ENCODE results near the gene SHMT1. TPM values are rescaled to one million over a fixed set of nuclear protein-coding genes. Genes with fewer than 3 reads are reported as not detected.
A peak's percentile ranks its signal among the peaks of the same experiment; 100 is the strongest.

The SHMT1 gene
- total and polyA plus RNA-seq, 2 experiments from 2014 or later, result 30.4 to 36.2 TPM

DNA sequence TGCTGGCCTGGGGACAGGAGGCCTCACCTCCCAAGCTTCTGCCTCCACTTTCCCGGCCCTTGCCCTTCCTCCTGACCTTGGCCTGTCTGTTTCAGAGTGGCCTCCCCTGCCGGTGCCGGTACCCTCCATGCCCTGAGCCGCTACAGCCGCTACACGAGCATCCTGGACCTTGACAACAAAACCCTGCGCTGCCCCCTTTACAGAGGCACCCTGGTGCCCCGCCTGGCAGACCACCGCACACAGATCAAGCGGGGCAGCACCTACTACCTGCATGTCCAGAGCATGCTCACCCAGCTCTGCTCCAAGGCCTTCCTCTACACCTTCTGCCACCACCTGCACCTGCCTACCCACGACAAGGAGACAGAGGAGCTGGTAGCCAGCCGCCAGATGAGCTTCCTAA is 40.8 kb downstream of the SHMT1 start:
- H3K36me3 ChIP-seq (replicated peaks; ENCODE audit: insufficient read depth, low read depth), result no peaks in the 10 kb centered on the region
- H3K9me3 ChIP-seq (ENCODE audit: low read depth), result no peaks in the 10 kb centered on the region
- no peak overlapping the region for H3K4me3 ChIP-seq
- TF ChIP-seq EZH2 (IDR thresholded peaks at IDR 0.05; ENCODE audit: borderline replicate concordance), result no peak
- TF ChIP-seq EZH2phosphoT487 (IDR thresholded peaks at IDR 0.05; ENCODE audit: low read depth, severe bottlenecking, unreplicated experiment), result no peak
- TF ChIP-seq, protein P1, sequence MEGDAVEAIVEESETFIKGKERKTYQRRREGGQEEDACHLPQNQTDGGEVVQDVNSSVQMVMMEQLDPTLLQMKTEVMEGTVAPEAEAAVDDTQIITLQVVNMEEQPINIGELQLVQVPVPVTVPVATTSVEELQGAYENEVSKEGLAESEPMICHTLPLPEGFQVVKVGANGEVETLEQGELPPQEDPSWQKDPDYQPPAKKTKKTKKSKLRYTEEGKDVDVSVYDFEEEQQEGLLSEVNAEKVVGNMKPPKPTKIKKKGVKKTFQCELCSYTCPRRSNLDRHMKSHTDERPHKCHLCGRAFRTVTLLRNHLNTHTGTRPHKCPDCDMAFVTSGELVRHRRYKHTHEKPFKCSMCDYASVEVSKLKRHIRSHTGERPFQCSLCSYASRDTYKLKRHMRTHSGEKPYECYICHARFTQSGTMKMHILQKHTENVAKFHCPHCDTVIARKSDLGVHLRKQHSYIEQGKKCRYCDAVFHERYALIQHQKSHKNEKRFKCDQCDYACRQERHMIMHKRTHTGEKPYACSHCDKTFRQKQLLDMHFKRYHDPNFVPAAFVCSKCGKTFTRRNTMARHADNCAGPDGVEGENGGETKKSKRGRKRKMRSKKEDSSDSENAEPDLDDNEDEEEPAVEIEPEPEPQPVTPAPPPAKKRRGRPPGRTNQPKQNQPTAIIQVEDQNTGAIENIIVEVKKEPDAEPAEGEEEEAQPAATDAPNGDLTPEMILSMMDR (IDR thresholded peaks at IDR 0.05; ENCODE audit: poor library complexity), result no peak
- H2AFZ ChIP-seq, result no peak overlapping the region
- H3K4me1 ChIP-seq (ENCODE audit: insufficient read depth), result peaks cover 27% of the 10 kb centered on the region
- no peak overlapping the region for H3K4me2 ChIP-seq
- no peaks in the 10 kb centered on the region for H3K9me2 ChIP-seq (replicated peaks; ENCODE audit: insufficient read depth)
- H3K27ac ChIP-seq, result no peak overlapping the region
- no peaks in the 10 kb centered on the region for H3K27me3 ChIP-seq
- H3K79me2 ChIP-seq, result peaks cover 37% of the 10 kb centered on the region
- H4K20me1 ChIP-seq (ENCODE audit: insufficient read depth, poor library complexity, severe bottlenecking), result peaks cover 17% of the 10 kb centered on the region
- 96% methylated on average over 12 of the region's 12 CpGs for WGBS (ENCODE audit: low lambda C conversion rate, missing lambda C conversion rate)
- DNase-seq (ENCODE audit: low spot score), result no peak

- Histone ChIP-seq H3K9me3 (ENCODE audit: low read depth) (no peaks in the 10 kb centered on the region), H2AFZ (no peak overlapping the region), H3K27ac (no peak overlapping the region), H3K79me2 (peaks cover 49% of the 10 kb centered on the region), H3K4me1 (ENCODE audit: insufficient read depth) (peaks cover 37% of the 10 kb centered on the region), H3K4me3 (no peak overlapping the region), H3K9me2 (replicated peaks; ENCODE audit: insufficient read depth) (no peaks in the 10 kb centered on the region), H3K27me3 (no peaks in the 10 kb centered on the region), H4K20me1 (ENCODE audit: insufficient read depth, poor library complexity, severe bottlenecking) (peaks cover 17% of the 10 kb centered on the region), H3K4me2 (no peak overlapping the region), H3K36me3 (replicated peaks; ENCODE audit: insufficient read depth, low read depth) (no peaks in the 10 kb centered on the region)
- WGBS (ENCODE audit: low lambda C conversion rate, missing lambda C conversion rate), result 91% methylated on average over 5 of the region's 5 CpGs
- TF ChIP-seq EZH2phosphoT487 (IDR thresholded peaks at IDR 0.05; ENCODE audit: low read depth, severe bottlenecking, unreplicated experiment) (no peak), EZH2 (IDR thresholded peaks at IDR 0.05; ENCODE audit: borderline replicate concordance) (no peak)
- TF ChIP-seq, protein P1 (IDR thresholded peaks at IDR 0.05; ENCODE audit: poor library complexity), result no peak
- DNase-seq (ENCODE audit: low spot score), result no peak
Measured at GRCh38 chr17:18321309-18321708, 42.0 kb downstream of the SHMT1 start.

- TF ChIP-seq EZH2phosphoT487 (IDR thresholded peaks at IDR 0.05; ENCODE audit: low read depth, severe bottlenecking, unreplicated experiment) (no peak), EZH2 (IDR thresholded peaks at IDR 0.05; ENCODE audit: borderline replicate concordance) (no peak)
- TF ChIP-seq, protein P1 (IDR thresholded peaks at IDR 0.05; ENCODE audit: poor library complexity), result no peak
- Histone ChIP-seq H3K79me2 (peaks cover 58% of the 10 kb centered on the region), H4K20me1 (ENCODE audit: insufficient read depth, poor library complexity, severe bottlenecking) (peaks cover 17% of the 10 kb centered on the region)
Measured at GRCh38 chr17:18320301-18320700, 43.0 kb downstream of the SHMT1 start.

More at GRCh38 chr17:18320301-18320700, 43.0 kb downstream of the SHMT1 start:
- Histone ChIP-seq H3K4me2 (peak overlapping the region; percentile 67), H3K9me3 (ENCODE audit: low read depth) (no peaks in the 10 kb centered on the region), H3K4me1 (ENCODE audit: insufficient read depth) (peaks cover 44% of the 10 kb centered on the region), H3K4me3 (no peak overlapping the region), H3K9me2 (replicated peaks; ENCODE audit: insufficient read depth) (no peaks in the 10 kb centered on the region), H3K27ac (no peak overlapping the region), H2AFZ (no peak overlapping the region), H3K36me3 (replicated peaks; ENCODE audit: insufficient read depth, low read depth) (no peaks in the 10 kb centered on the region), H3K27me3 (no peaks in the 10 kb centered on the region)
- 88% methylated on average over 7 of the region's 7 CpGs for WGBS (ENCODE audit: low lambda C conversion rate, missing lambda C conversion rate)
- no peak for DNase-seq (ENCODE audit: low spot score)

Data from hepatocyte (in vitro differentiated cells).